ENCODE data around the gene ATP2C1. TPM values are rescaled to one million over a fixed set of nuclear protein-coding genes. Genes with fewer than 3 reads are reported as not detected.
A peak's percentile ranks its signal among the peaks of the same experiment; 100 is the strongest.

The ATP2C1 gene
- total RNA-seq, 1 experiment from 2014 or later: 34.0 TPM

GRCh38 chr3:130892759-130893375 lies 1.0 kb upstream of the ATP2C1 start:
- H3K36me3 ChIP-seq (ENCODE audit: low read depth, low read length): no peaks in the 10 kb centered on the region
- ChIA-PET CTCF (interaction anchor here (1.6 kb wide), 1 partner anchor 134 kb away, joined by 5 read pairs; no protein-coding TSS in a partner anchor), POLR2A (ENCODE audit: unreplicated experiment) (interaction anchor here (0.5 kb wide), 1 partner anchor 180 kb away, joined by 8 read pairs; no protein-coding TSS in a partner anchor)
- peaks cover 38% of the 10 kb centered on the region for H3K79me2 ChIP-seq (ENCODE audit: low read length)
- H3K9me3 ChIP-seq (ENCODE audit: low read length): no peaks in the 10 kb centered on the region
- peak overlapping the region; percentile 81 for H3K27ac ChIP-seq (ENCODE audit: low read length)
- no TSS peak for BruUV-seq (replicated peaks)
- ATAC-seq: peak; percentile 38
- H3K9ac ChIP-seq (ENCODE audit: low read length): peak overlapping the region; percentile 98
- DNase-seq: peak; percentile 70
- H3K9me2 ChIP-seq (replicated peaks; ENCODE audit: low read length): no peaks in the 10 kb centered on the region
- H4K20me1 ChIP-seq (ENCODE audit: low read length): peaks cover 22% of the 10 kb centered on the region; the same call in 1 of the 2 replicates
- H3K4me3 ChIP-seq (ENCODE audit: low read length): peak overlapping the region; percentile 85
- TF ChIP-seq CTCF (conservative IDR thresholded peaks at IDR 0.05; ENCODE audit: low read depth, low read length): peak; percentile 83
- TF ChIP-seq EZH2 (IDR thresholded peaks at IDR 0.05; ENCODE audit: low read length, unreplicated experiment): no peak
- H3K4me2 ChIP-seq (ENCODE audit: low read length): peak overlapping the region; percentile 92
- peak overlapping the region; percentile 84 for H2AFZ ChIP-seq (ENCODE audit: low read length)
- intact Hi-C loops (cut with micrococcal nuclease): loop anchor here (1.0 to 10.0 kb wide), 4 partner anchors 134 to 778 kb away; no protein-coding TSS in a partner anchor
- no peaks in the 10 kb centered on the region for H3F3A ChIP-seq (ENCODE audit: low read length, unreplicated experiment)
- H3K4me1 ChIP-seq (ENCODE audit: insufficient read depth, low read length): peaks cover 14% of the 10 kb centered on the region; the same call in 1 of the 2 replicates
- H3K27me3 ChIP-seq (ENCODE audit: low read length): no peaks in the 10 kb centered on the region

- Histone ChIP-seq H3K4me1 (ENCODE audit: insufficient read depth, low read length) (peaks cover 14% of the 10 kb centered on the region; the same call in 1 of the 2 replicates), H3K4me2 (ENCODE audit: low read length) (peak overlapping the region; percentile 95), H3K27me3 (ENCODE audit: low read length) (no peaks in the 10 kb centered on the region), H3K9me3 (ENCODE audit: low read length) (no peaks in the 10 kb centered on the region), H3K9ac (ENCODE audit: low read length) (peak overlapping the region; percentile 98), H3K4me3 (ENCODE audit: low read length) (peak overlapping the region; percentile 85), H3F3A (ENCODE audit: low read length, unreplicated experiment) (no peaks in the 10 kb centered on the region), H3K27ac (ENCODE audit: low read length) (peak overlapping the region; percentile 63), H3K9me2 (replicated peaks; ENCODE audit: low read length) (no peaks in the 10 kb centered on the region), H3K36me3 (ENCODE audit: low read depth, low read length) (no peaks in the 10 kb centered on the region), H4K20me1 (ENCODE audit: low read length) (peaks cover 22% of the 10 kb centered on the region; the same call in 1 of the 2 replicates), H3K79me2 (ENCODE audit: low read length) (peaks cover 53% of the 10 kb centered on the region), H2AFZ (ENCODE audit: low read length) (peak overlapping the region; percentile 78)
- CTCF ChIA-PET: interaction anchor here (0.8 to 1.6 kb wide), 2 partner anchors 133 to 135 kb away, joined by 3 to 5 read pairs; no protein-coding TSS in a partner anchor
- DNase-seq (no peak), ATAC-seq (peak; percentile 6)
- POLR2A ChIA-PET (ENCODE audit: unreplicated experiment): interaction anchor here (0.5 to 0.6 kb wide), 4 partner anchors 53 to 135 kb away, joined by 3 to 11 read pairs (median 4); no protein-coding TSS in a partner anchor
- intact Hi-C loops (cut with micrococcal nuclease): loop anchor here (2.0 to 10.0 kb wide), 2 partner anchors 132 to 780 kb away; partner anchors contain the start of genes ASTE1 and NEK11
- no TSS peak for BruUV-seq (replicated peaks)
- TF ChIP-seq EZH2 (IDR thresholded peaks at IDR 0.05; ENCODE audit: low read length, unreplicated experiment) (no peak), EZH2phosphoT487 (IDR thresholded peaks at IDR 0.05; ENCODE audit: borderline replicate concordance, low read length) (no peak), CTCF (conservative IDR thresholded peaks at IDR 0.05; ENCODE audit: low read depth, low read length) (no peak)
Observed at GRCh38 chr3:130894130-130894985, 474 bp downstream of the ATP2C1 start.

Data from PC-3 (cell line).